SK-N-SH treated with all-trans-retinoic acid at 6 μM for 48 hours (cell line): ENCODE results near the gene CGNL1.

ENCODE experiments used
- PATZ1 ChIP-seq: fragments of 250-450 bp; sonication (Bioruptor Pico); IDR thresholded peaks from 2 replicates; pipeline ENCODE4 v1.8.0; 2020; ENCODE audit warnings: mild to moderate bottlenecking, moderate library complexity, borderline replicate concordance
- POU6F1 ChIP-seq: fragments of 250-450 bp; sonication (Bioruptor Pico); IDR thresholded peaks from 2 replicates; pipeline ENCODE4 v1.8.0; 2021; ENCODE audit warnings: low read depth, mild to moderate bottlenecking, moderate library complexity, borderline replicate concordance
- SNAI2 ChIP-seq: fragments of 250-450 bp; sonication (Bioruptor Pico); IDR thresholded peaks from 2 replicates; pipeline ENCODE4 v1.5.0; 2020; ENCODE audit warnings: mild to moderate bottlenecking, moderate library complexity
- TF ChIP-seq, protein P1 (sequence below): fragments of 250-450 bp; sonication (Bioruptor Pico); IDR thresholded peaks from 2 replicates; pipeline ENCODE4 v1.5.1; 2020; ENCODE audit warnings: low read depth, mild to moderate bottlenecking, moderate library complexity

DNA sequence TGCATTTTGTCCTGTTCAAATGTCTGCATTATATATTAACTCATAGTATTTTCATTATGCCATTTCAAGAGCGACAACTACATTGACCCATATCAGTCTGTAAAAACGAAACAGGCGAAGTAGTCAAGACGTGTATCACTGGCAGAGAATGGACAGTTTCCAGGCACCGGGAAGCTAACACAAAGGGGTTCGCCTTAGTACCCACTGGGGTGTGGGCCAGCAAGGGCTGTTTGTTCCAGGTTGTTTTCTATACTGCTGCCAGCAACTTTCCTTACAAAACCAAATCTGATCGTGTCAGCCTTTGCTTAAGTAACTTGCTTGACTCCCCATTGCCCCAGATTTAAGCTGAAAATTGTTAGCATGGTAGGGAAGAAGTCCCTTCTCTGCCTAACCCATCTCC, 87.1 kb downstream of the CGNL1 start:
- TF ChIP-seq SNAI2 (CRISPR knock-in tag), result no peak
- TF ChIP-seq, protein P1, sequence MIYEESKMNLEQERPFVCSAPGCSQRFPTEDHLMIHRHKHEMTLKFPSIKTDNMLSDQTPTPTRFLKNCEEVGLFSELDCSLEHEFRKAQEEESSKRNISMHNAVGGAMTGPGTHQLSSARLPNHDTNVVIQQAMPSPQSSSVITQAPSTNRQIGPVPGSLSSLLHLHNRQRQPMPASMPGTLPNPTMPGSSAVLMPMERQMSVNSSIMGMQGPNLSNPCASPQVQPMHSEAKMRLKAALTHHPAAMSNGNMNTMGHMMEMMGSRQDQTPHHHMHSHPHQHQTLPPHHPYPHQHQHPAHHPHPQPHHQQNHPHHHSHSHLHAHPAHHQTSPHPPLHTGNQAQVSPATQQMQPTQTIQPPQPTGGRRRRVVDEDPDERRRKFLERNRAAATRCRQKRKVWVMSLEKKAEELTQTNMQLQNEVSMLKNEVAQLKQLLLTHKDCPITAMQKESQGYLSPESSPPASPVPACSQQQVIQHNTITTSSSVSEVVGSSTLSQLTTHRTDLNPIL (CRISPR knock-in tag), result no peak
- no peak for TF ChIP-seq POU6F1 (CRISPR knock-in tag)
- no peak for TF ChIP-seq PATZ1 (CRISPR knock-in tag)
